Lung microvascular endothelial cell (primary cell): ENCODE results near the gene PTPRZ1. TPM values are rescaled to one million over a fixed set of nuclear protein-coding genes. Genes with fewer than 3 reads are reported as not detected.

Experiments
- DNase-seq, 2 donors: peaks; one replicate each; pipeline versions ENCODE4 v3.0.0 to v3.0.0-alpha.2; 2010; ENCODE audit warnings: low read depth in 2 of 2
- total RNA-seq: library from RNA; depleted of rRNA; stranded (reverse); fragments of >200 nt; gene quantifications from 2 replicates; pipeline ENCODE4 v1.2.1, GENCODE V29; 2014

The PTPRZ1 gene
- total RNA-seq, 1 donor from 2014 or later = not detected

DNA sequence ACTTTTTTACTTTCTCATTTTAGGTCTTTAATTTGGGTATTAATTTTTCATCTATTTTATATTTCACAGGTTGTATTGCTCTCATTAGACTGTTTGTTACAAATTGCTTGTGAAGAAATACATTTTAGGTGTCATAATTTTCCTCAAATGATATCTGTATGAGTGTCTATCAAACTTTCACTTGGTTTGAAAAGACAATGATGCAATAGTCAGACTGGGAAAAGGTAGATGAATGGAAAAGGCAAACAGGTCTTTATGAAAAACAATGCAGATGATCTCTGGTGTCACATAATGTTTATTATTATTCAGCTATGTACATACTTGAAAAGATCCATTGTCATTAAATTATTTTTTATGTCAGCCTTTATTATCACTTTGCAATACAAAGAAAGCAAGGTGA, 80.2 kb downstream of the PTPRZ1 start:
- no peak for DNase-seq

DNA sequence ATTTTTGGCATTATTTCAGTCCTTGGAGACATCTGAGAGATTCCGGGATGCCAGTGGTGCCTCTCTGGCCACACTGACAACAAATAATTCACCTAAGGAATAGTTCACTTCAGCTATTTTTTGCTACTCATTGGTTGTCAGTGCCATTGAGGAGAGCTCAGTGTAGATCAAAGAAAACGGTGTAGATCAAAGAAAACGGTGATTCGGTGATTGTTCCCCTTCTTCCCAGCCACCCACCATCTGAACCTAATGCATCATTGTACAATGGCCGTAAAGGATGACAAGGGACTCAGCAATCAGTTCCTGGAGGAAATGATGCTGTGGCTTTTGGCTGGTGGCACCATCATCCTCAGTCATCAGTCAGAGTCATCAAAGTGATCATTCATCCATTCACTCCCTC, 80.6 kb downstream of the PTPRZ1 start:
- no peak for DNase-seq

DNA sequence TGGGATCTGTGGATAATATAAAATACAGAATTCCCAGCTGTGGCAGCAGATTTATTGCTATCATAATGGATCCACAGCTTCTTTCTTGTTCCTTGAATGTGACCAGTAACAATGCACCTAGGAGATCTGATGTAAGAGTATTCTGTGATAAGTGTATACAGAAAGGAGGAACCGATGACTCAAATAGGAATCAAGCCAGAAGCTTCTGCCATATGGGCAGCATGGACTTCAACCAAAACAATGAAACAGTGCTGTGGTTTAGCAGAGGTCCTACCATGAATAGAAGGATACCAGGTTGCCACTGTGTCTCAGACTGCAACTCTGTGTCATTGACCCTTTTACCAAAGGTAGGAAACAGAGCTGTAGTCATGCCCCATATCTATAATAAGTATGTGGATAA, 81.8 kb downstream of the PTPRZ1 start:
- peak in 1 of 2 donors; percentile 69 for DNase-seq

DNA sequence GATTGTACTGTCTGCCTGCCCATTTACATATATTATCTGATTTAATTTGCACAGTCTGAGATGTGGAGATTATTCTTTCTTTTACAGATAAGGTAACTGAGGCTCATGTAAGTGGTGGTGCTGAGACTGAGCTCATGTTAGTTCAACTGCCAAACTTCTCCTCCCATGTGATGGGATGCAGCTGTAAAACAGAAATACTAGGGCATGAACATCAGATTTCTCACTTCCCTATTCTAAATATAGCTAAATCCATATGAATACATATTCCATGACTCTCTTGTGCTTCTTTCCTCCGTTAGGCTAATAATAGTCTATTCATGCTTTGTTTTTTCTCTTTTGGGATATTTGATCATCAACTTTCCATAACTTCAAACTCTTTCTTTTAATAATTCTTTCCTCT, 84.7 kb downstream of the PTPRZ1 start:
- DNase-seq = peak in 1 of 2 donors; percentile 29

DNA sequence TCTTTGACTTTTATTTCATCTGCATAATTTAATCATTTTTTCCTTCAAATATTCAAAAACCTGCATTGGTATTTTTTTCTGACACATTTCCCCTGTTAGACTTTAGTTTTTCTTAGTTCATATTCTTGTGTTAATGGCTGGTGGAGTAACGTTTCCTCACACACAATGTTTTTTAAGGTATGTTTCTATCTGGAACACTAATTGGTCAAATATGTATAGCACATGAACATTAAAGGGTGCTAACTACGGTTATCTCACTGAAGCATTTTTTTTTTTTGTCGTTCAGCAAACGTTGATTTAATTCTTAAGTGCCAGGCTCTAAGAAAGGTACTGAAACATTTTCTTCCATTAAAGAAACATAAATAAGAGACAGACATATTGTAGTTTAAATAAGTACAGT, 87.7 kb downstream of the PTPRZ1 start:
- no peak for DNase-seq

DNA sequence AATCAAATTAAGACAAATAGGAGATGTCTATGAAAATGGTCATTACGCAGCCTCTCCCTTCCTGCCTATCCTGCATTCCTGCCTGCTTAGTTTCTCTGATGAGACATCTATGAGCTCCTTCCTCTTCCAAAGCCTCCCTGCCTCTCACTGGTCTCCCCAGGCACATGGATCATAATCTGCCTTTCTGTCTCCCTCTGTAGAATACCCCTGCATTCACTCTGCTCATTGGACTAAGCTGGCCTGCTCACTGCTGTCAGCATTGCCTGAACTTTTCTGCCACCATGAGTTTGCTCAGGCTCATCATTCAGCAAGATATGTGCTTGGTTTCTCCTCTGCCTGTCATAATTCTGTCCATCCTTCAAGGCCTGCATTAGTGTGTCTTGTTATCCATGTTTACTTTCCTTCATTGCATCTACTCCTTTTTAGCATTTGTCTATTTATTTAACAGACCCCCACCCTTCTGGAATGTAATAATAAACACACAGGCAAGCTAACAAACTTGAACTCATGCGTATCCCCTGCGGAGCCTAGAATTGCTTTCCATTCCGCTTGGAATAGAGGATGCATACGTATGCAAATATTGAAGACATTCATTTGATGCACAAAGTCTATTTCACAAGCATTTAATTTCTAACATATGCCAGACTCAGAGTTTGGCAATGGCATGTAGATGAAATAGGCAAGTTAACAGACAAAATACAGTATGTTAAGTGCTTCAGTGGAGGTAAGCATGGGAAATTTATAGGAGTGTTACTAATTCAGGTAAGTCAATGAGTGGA, 88.3 kb downstream of the PTPRZ1 start:
- DNase-seq = peak; percentile 1 to 81

DNA sequence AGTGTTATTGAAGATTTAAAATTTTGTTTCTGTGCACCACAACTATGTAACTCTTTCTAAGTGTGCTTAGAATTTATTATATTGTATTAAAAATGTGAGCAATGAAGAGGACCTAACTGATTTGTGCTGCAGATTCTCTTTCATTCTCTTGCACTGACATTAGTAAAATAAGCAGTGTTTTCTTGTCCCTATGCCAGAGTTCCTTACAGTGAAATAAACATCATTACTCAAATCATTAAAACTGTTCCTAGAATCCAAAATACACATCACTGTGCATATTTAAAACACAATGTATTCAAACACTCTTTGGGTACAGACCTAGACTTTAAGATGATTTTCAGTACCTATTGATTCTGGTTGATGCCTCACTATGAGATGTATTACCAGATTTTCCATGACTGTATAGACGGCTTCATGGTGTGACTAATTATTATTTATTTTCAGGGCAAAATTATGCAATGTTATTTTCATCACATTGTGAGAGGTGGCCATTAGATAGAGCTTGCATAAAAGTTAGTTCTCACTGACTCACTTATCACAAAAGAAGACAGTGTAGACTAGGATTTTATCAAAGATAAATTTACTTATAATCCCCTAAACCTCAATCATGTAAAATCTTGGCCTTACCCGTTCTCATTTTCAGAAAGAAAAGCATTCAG, 93.4 kb downstream of the PTPRZ1 start:
- no peak for DNase-seq

DNA sequence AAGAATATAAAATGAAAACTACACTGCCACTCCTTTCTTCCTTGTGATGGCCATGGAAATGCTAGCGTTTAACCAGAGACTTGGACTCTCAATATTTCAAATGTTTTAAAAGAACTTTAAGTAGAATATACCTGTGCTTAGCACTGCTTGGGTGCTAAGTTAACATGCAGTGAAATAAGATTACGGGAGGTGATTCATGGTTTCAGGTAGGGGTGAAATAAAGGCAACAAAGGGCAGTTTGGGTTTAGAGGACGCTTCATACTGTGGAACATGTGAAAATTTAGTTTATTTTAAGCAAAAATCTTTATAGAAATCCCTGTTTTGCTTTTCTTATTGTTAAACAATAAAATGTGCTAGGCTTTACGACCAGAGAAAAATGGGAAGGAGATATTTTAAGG, 94.0 kb downstream of the PTPRZ1 start:
- no peak for DNase-seq

DNA sequence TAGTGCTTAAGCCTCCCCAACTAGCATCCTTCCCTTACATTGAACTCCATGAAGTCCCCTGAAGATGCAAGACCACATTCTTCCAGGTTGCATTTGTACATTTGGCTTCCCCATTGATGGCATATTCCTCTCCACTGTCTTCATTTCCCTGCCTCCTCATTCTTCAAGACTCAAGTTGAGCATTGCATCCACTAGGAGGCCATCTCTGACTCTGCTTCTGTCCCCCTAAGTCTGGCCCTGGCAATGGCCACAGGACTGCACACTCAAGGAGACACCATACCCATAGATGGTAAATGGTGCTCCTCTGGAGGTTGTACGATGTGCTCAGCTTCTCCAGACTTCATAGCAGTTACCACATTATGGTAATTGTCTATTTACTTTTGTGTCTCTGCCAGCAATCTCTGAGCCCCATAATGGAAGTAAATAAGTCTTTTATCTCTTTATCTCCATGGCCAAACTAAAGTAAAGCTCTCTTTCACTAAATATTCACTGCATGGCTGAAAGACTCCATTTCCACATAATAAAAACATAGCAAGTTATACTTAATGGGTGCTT, 112.6 kb downstream of the PTPRZ1 start:
- DNase-seq = no peak

DNA sequence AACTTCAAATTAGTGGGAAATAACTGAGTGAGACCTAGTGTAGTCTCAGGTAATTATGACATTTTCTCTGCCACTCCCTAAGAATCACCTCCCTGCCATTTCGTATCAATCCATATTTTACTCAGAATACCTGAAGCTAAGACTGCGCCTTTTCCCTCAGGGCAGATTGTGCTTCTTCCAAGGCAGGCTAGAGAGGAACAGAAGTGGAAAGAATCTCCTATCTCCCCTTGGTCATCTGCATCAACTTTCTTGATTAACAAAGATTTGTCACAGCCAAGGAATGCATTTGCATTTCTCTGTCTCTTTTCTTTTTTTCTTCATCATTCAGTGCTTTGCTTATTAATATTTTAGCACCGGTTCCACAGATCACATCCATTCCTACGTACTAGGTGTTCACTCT, 119.1 kb downstream of the PTPRZ1 start:
- DNase-seq = no peak

DNA sequence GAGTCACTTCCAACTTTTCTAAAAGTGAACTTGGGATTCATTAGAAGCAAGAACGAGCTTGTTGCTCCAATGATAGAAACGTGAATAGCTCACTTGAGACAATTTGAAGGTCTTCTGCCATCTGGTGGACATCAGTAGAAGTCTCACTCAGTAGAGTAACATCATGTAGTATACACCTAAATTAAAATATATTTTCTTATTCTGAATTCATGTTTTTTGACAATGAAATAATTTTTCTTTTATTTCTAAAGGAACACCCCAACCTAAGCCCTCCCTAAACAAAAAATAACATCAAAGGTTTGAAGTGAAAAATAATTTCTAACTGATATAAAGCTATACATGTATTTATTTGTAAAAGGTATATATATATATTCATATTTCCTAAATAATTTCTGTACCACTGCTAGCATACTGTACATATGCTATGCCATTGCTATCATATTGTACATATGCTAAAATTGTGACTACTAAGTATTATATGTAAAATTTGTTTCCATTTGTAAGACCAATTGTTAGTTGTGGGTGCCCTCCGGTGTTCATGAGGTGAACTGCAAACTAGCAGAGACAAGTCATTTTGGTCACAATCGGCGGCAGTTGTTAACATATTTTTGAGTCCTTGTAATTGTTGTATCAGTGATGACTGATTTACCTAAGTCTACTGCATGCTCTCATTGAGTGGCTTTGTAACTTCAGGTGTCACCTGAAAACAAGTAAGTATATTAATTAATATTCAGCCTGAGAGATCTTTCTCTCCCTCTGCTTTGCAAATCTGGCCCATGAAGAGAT, 121.9 kb downstream of the PTPRZ1 start:
- peak; percentile 79 to 82 for DNase-seq

DNA sequence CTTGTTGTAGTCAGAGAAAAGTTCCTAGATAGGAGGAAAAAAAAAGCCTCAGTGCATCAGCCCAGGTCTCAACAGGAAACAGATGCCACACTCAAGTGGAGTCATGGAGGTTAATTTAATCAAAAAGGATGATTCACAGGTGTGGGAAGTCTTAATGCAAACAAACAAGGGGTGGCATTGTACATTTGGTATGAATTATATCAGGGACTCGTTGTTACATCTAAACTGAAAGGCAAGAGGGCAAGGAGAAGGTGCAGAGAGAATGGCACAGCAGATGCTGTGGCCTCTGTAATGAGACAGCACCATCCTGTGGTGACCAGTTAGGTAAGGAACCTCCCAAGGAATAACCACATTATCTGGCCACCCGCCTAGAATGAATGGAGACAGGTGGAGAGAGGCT, 133.7 kb downstream of the PTPRZ1 start:
- no peak for DNase-seq

DNA sequence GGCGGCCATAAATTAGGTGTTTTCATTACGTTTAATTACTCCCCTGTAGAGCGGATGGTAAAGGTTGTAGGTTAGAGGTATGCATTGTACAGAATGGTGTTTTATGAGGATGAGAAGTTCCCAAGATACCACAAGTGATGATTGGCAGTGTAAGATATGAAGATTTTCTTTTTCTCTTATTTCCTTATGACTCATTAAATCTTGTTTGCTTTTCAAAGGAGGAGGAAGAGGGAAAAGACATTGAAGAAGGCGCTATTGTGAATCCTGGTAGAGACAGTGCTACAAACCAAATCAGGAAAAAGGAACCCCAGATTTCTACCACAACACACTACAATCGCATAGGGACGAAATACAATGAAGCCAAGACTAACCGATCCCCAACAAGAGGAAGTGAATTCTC, 137.2 kb downstream of the PTPRZ1 start:
- DNase-seq = no peak

DNA sequence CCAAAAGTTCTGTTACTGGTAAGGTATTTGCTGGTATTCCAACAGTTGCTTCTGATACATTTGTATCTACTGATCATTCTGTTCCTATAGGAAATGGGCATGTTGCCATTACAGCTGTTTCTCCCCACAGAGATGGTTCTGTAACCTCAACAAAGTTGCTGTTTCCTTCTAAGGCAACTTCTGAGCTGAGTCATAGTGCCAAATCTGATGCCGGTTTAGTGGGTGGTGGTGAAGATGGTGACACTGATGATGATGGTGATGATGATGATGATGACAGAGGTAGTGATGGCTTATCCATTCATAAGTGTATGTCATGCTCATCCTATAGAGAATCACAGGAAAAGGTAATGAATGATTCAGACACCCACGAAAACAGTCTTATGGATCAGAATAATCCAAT, 140.1 kb downstream of the PTPRZ1 start:
- no peak for DNase-seq

DNA sequence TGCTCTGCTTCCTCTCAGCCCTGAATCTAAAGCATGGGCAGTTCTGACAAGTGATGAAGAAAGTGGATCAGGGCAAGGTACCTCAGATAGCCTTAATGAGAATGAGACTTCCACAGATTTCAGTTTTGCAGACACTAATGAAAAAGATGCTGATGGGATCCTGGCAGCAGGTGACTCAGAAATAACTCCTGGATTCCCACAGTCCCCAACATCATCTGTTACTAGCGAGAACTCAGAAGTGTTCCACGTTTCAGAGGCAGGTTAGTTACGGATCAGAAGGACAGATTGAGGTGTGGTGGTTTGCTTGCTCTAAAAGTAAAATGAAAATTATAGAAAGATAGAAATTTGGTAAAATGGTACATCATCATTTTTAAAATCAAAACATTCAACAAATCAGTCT, 140.7 kb downstream of the PTPRZ1 start:
- DNase-seq = no peak

DNA sequence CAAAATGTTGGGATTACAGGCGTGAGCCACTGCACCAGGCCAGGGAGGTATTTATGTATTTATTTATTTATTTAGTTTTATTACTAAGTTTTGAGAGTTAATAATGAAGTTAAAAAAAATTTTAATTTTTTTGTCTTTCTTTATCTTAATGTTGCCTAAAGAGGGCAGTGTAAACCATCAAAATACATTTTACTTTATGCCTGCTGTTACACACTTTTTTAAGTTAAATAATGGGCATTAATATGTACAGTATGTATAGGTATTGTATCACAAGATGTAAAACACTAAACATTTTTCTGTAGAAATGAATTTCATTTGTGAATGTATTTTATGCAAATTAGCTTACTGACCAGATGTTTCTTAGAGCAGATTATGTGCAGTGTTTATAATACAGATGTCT, 141.7 kb downstream of the PTPRZ1 start:
- peak in 1 of 2 donors; percentile 24 for DNase-seq

DNA sequence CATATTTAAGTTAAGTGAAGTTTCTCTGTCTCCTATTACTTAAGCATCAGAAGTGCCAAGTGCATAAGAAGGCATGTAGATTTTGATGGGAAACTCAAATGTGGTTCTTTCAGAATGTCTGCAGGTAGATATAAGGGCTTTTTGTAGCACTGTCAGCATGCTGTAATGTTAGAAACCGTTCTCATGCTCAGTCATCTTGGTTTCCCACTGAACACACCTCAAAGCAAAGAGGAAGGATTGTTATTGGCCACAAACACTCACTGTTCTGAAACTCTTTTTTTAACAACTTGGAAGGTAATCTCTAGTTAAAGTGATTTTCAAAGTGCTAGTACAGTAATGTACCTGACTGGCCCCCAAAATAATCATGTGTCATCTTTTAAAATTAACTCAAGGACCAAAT, 145.1 kb downstream of the PTPRZ1 start:
- DNase-seq = no peak

DNA sequence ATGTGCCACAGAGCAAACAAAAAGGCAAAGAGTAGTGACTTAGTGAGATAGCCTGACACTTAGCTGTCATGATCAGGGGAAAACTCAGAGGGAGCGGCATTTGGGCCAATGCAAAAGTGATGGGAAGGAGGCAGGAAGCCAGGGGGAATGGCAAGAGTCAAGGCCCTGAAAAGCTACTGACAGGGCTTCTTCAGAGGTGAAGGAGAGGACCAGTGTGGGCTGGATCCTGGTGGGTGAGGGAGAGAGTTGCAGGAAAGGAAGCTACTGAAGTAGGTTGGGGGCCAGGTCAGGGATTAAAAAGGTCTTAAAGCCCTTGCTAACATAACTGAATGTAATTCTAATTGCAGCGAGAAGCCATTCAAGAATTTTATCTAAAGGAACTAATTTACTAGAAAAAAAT, 154.1 kb downstream of the PTPRZ1 start:
- no peak for DNase-seq

DNA sequence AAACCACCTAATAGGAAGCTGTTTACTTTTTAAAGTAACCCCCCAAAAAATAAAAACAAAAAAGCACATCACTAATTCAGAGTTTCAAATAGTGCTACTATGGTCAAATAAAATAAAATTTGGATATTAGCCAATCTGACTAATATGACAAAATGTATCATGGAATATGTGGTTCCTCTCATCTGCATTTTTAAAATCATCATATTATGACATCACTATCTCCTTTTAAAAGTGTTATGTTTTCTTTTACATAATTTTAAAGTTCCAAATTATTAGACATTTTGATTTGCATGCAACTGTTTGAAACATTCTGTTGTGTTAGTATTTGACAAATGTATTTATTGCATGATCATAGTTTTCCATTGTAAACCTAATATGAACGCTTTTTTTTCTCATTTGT, 160.7 kb downstream of the PTPRZ1 start:
- no peak for DNase-seq

DNA sequence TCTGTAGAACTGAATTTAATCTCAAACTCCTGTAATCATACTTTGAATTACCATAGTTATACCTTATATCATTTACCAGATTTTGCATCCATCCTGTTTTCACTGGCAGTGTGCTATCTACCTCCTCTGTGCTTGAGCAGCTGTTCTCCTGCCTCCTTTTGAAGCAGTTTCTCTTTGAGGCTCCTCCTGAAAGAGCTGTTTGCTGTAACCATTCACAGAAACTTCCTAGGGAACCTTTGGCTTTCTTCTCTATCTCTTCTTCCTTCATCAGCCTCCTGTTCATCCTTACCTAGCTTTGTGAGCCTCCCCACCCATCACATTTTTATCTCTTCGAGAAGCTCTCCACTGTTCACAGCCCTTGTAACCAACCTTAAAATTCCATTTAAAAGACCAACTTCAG, 162.9 kb downstream of the PTPRZ1 start:
- DNase-seq = no peak

DNA sequence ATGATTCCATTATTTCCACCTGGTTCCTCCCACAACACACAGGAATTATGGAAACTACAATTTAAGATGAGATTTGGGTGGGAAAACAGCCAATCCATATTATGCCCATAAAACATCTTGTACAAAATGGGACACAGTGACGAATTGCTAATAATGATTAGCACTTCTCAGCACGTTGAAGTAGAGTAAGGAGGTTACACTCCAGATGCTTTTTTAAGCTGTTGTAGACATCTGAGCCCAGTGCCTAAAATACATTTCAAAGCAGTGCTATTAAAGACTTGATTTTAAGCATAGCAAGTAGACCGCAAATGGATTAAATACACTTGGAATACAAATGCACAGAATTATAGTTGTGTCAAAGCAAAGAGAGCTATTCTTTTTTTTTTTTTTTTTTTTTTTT, 165.2 kb downstream of the PTPRZ1 start:
- no peak for DNase-seq

DNA sequence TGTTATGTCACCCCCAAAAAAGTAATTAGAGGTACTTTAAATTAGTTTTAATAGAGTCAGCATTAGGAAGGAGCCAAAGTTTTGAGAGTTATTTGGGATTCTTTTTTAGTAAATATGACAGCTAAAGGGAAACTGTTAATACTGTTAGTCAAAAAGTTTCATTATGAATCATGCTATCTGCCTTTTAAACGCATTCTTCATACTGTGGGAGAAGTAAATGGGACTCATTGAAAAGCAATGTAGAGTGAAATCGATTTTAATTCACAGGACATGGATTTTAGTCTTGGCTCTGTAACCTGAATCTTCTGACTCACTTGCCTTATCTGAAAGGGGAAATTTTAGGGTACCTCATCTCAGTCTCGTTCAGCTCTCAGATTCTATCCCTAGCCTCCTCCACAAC, 165.9 kb downstream of the PTPRZ1 start:
- DNase-seq = no peak
